ENCODE results near the gene RPL38.

DNA sequence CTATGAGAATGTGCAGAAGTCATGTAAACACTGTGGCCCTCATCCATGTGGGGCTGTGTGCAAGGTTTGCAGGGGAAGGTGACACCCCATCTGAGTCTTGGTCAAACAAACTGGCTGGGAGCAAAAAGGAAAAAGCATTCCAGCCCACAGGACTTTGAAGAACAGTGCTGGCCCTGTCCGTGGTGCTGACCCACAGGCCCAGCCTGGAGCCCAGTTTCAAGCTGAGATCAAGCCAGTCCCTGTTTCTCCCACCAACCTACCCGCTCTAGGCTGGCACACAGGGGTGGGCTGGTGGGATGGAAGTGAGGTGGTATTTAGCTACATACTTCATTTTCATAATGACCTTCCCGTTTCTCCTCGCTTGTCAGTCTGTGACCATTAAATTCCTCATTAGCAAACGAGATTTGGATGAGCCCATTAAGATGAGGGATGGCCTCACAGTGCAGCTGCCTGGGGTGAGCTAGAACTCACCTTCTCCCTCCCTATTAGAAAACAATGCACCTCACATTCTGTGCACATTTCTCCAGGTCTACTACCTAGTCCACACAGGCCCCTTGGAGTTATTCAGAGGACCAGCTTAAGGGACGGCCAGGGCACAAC, 12.6 kb upstream of the RPL38 start:
- TF ChIP-seq, protein P1, sequence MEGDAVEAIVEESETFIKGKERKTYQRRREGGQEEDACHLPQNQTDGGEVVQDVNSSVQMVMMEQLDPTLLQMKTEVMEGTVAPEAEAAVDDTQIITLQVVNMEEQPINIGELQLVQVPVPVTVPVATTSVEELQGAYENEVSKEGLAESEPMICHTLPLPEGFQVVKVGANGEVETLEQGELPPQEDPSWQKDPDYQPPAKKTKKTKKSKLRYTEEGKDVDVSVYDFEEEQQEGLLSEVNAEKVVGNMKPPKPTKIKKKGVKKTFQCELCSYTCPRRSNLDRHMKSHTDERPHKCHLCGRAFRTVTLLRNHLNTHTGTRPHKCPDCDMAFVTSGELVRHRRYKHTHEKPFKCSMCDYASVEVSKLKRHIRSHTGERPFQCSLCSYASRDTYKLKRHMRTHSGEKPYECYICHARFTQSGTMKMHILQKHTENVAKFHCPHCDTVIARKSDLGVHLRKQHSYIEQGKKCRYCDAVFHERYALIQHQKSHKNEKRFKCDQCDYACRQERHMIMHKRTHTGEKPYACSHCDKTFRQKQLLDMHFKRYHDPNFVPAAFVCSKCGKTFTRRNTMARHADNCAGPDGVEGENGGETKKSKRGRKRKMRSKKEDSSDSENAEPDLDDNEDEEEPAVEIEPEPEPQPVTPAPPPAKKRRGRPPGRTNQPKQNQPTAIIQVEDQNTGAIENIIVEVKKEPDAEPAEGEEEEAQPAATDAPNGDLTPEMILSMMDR (IDR thresholded peaks at IDR 0.05) = no peak
- TF ChIP-seq POLR2A (IDR thresholded peaks at IDR 0.05) = no peak
